NCI-H526 treated with DMSO at 0.1 percent for 48 hours (cell line): ENCODE measurements around the gene IGFN1.

Source experiments
- DNase-seq: peaks from one replicate; lab custom pipeline; 2025; lab: John Stamatoyannopoulos, UW

Gene IGFN1

DNA sequence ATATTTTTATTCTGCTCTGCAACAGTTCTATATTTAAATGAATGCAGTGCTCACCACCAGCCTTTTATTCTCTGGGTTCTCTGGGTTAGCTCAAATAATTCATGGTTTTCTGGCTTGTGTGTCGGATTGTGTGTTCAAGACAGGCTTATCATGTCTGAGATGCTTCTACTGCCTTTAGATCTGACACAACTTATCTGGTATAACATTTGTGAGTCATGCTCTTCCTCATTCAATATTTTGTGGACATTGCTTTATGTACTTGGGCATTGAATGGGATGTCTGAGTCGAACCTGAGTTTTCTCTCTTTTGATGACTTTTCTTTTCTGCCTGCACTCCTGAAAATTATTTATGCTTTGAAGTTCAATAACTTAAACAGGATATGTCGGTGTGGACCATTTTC, 75.1 kb downstream of the IGFN1 start:
- no peak for DNase-seq

DNA sequence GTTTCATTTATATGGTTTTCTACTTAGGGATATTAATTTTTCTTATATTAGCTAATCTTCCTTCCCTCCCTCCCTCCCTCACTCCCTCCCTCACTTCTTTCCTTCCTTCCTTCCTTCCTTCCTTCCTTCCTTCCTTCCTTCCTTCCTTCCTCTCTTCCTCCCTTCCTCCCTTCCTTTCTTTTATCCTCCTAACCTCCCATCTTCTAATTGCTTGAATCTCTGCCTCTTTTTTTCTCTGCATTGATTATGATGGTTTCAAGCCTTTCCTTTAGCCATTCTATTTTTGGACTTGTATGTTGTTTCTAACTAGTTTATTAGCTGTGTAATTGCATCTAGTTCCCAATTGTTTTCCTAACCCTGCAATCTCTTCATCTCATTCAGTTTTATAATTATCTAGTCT, 75.7 kb downstream of the IGFN1 start:
- no peak for DNase-seq

DNA sequence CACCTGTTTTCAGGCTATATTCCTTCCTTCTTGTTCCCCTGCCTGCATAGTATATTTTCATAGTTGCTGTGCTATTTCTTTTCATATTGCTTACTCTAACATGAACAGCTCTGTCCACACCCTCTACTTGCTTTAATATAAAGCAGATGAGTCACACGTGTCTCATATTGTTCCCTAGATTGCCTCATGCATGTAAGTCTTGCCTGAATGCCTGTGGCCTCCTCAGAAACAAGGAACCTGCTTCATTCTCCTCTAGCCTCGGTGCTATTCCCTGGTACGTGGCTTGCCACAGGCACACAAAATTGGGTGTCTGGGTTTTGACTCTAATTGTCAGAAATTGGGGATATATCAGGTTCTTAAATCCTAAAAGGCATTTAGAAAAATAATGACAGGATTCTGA, 76.2 kb downstream of the IGFN1 start:
- DNase-seq = no peak

DNA sequence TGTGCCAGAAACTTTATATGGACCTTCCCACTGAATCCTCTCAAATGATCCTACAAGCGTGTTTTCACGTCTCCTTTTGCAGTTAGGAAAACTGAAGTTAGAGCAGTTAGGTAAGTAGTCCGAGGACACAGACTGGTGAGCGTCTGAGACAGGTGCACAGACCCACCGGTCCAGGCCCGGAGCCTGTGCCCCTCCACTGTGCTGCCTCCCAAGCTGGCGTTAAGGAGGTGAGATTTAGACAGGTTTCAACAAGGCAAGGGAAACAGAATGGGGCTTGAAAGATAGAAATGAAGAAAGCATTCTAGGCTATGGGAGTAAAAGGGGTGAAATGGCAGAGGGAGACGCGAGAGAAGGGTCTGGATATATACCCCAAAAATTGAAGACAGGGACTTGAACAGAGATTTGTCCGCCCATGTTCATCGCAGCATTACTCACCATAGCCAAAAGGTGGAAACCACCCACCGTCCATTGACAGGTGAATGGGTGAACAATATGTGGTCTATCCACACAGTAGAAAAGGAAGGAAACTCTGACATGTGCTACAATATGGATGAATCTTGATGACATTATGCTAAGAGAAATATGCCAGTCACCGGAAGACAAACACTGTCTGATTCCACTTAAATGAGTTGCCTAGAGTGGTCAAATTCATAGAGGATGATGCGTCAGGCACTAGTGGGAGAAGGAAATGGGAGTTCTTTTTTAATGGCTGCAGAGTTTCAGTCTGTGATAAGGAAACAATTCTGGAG, 77.0 kb downstream of the IGFN1 start:
- DNase-seq = no peak

DNA sequence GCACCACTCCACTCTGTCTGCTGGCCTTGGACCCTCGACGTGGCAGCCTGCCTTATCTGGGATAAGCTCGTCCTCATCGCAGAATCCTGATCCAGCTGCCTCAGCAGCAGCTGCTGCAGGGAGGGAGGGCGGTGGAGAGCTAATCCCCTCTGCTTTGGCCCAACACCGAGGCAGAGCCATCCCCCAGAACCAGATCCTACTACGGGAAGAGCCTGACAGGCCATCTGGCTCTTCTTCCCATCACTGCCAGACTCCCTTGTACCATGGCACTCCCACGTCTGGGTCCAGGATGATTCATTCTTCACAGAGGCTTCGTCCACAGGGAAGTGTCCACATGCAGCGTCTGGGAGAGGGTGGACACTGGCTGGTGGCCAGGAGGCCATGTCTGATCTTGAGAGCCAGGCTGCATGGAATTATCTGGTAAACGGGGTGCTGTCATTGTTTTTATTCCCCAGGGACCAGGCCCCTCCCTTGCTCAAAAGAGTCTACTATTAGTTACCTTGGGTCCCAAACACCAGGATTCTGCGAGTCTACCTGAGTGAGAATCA, 78.1 kb downstream of the IGFN1 start:
- DNase-seq = no peak

DNA sequence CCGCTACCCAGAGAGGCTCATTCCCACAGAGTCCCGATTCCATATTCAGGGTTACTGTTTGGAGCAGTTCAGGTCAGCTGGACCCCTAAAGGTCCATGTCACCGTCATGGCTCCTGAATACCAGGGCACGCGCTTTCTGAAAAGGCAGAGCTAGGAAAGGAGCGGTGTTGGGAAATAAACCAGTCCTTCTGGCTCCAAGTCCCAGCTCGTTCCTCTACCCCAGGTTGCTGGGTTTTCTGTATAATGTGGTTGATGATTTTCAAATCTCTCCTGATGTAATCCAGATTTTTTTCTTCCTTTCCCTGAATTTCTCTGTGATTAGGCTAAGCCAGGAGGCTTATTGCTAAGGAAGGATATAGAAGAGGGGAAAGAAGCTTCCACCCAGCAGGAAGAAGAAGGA, 78.7 kb downstream of the IGFN1 start:
- no peak for DNase-seq

DNA sequence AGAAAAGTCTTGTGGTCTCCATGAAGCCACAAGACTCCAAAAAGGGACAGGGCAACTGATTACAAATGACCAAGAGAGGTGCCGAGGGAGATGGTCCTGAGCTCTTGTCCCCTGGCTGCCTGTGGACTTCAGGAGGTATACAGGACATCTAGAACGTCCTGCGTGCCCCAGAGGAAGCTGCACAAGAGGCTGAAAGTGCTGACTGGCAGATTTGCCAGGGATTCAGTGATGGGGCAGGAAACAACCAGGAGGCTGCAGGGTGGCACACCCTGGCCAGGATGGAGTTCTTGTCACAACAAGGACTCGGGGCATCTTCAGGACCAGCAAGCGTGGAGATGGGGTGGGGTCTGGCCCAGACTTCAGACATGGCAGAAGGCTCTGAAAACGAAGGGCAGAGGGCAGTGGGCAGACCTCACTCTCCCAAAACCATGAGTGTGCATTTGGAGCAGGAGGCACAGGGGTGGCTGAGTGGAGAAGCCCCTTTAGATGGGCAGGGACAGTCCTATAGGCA, 79.3 kb downstream of the IGFN1 start:
- no peak for DNase-seq

DNA sequence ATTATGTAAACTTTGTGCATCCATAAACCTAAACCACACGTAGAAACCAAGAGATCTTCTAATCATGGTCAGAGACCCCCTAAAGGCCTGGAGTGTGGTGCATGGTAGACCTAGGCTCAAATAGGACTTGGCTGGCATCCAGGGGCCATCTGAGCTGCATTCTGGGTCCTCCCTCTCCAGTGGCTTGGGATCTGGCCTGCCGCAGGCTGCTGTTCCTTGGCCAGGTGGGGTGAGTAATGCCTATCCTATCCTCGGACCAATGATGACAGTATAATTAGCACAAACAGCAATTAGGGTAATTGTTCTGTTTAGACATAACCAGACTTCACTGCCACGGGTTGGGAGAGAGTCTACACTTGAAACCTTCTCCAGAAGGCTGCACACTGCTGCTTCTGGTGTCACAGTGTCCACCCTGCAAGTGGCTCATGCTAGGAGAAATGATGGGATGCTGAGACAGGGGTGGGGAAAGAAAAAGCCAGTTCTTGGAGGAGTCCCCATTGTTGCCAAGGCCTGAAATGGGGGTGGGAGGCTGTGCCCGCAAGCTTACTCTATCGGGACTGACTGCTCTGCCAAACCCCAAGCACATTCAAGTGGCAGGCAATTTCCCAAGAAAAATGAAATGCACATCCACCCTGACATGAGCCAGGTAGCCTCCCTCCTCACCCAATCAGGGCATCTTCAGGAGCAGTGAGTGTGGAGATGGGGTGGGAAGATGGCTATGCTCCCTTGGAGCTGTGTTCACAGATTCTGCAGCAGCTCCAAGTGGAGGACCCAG, 80.2 kb downstream of the IGFN1 start:
- DNase-seq = no peak

DNA sequence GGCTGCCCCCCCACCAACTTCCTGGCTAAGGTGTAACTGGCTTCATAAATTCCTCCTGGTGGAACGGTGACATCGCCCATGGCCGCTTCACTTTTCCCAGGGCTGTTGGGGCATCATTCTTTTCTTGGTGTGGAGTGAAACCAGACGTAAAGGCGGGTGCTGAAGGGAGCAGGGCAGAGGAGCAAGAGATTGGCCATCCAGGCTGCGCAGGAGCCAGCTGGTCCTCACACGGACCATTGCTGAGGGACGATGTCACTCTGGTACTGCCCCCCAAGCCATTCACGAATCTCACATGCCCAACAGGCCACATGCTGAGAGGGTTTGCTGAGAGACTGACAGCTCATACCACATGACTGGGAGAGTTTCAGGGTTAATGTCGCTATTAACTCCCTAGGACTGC, 82.2 kb downstream of the IGFN1 start:
- DNase-seq = no peak

DNA sequence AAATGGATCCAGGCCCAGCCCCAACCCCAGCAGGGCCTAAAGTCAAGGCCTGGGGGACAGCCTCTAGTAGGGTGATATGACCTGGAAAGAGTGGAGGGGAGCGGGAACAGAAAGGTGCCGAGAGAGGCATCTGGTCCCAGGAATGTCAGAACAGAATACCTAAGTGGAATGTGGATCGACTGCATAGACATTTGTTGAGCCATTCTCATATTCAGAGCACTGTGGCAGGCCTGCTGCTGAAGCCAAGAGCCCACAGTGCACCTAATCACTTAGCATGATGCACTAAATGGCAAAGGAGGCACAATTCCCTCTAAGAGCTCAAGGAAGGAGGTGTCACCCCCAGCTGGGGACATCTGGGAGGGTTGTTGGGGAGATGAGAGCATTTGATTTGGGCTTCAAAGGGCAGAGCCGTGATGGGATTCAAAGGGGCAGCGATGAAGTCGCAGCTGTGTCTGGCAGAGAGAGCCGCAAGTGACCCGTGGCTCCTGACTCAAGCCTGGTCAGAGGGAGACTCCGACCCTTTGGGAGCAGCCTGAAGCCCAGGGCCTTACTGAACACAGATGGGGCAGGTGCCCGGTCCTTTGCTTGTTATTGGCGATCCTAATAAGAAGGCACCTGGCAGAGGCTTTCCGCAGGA, 84.1 kb downstream of the IGFN1 start:
- DNase-seq = no peak

DNA sequence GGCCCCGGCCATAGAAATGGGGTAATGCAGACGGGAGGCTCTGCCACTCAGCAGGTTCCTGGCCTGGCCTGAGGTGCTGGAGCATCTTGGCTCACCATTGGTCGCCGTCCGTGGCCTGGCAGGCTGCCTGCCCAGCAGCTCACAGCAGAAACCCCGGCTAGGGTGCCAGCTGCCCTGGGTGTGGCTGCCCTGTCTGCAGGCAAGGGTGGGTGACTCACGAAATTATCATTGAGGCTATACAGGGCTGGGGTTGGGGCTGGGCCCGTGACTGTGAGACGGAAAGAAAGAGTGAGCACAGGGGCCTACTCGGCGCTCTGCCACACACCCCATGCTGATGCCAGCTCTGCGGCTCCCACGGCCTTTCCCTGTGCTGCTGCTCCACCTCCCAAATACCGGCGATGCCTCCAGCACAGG, 84.6 kb downstream of the IGFN1 start:
- DNase-seq = no peak

DNA sequence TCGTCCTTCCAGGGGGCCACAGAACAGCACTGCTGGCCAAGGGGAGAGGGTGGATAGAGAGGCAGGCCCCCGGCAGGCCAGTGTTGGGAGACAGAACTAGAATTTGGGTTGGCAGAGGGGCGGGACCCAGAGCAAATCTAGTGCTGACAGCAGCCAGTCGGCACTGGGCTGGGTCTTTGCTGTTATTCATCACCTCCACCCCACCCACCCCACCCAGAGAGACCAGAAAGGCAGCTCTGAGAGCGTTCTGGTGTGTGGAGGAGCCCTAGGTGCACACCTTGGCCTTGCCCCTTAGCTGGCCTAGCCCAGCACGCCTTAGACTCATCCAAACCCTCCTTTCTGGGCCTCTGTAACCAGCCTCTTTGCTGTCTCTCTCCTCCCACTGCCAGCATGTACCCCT, 86.3 kb downstream of the IGFN1 start:
- DNase-seq = no peak

DNA sequence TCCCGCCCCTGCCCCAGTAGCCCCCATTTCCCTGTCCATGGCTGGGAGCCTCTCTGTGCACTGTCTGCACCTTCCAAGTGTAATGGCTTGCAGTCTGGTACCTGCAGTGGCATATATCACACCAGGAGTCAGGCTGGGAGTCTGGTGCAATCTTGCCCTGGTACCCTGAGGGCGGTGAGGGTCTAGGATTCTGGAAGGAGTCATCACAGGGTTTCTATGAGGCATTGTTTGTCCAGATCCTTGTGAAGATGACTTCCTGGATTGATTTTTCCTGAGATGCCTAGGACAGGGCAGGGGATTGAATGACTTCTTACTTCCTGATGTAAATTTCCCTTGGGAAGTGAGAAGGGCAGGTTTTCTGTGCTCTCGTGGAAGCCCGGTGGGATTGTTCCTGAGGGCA, 86.8 kb downstream of the IGFN1 start:
- no peak for DNase-seq
